GM18505 (cell line): ENCODE measurements around the gene DCAF8L1.
"Not testable (repeated sequence)": the region's sequence is repeated elsewhere in the genome, so short reads cannot be mapped to it uniquely, and the experiment has no call there.

Experiments
- ATAC-seq: cut with Tn5 transposase; IDR thresholded peaks from one replicate; pipeline ENCODE4 v1.9.1; 2021; ENCODE audit not compliant: unreplicated experiment
- POLR2A ChIP-seq: IDR thresholded peaks from 4 replicates; pipeline ENCODE4 v1.6.1; 2011; ENCODE audit warnings: borderline replicate concordance; ENCODE audit not compliant: insufficient read depth, insufficient read length; ENCODE audit errors: extremely low read depth

Gene DCAF8L1

GRCh38 chrX:27966492-27966891, 14.8 kb downstream of the DCAF8L1 start:
- no peak for TF ChIP-seq POLR2A
- ATAC-seq, result no peak

- ATAC-seq, result not testable (repeated sequence)
Observed at GRCh38 chrX:27965348-27965747, 15.9 kb downstream of the DCAF8L1 start.

- no peak for TF ChIP-seq POLR2A
- no peak for ATAC-seq
Observed at GRCh38 chrX:27964432-27964831, 16.8 kb downstream of the DCAF8L1 start.

- ATAC-seq, result not testable (repeated sequence)
Observed at GRCh38 chrX:27960410-27960809, 20.8 kb downstream of the DCAF8L1 start.

GRCh38 chrX:27953171-27953570, 28.1 kb downstream of the DCAF8L1 start:
- ATAC-seq, result no peak
- TF ChIP-seq POLR2A, result no peak

- TF ChIP-seq POLR2A, result no peak
- no peak for ATAC-seq
Observed at GRCh38 chrX:27933361-27933760, 47.9 kb downstream of the DCAF8L1 start.
